ENCODE data around the gene DYNLL1.
A peak's percentile ranks its signal among the peaks of the same experiment; 100 is the strongest.

The DYNLL1 gene

GRCh38 chr12:120542166-120542565 is 46.3 kb downstream of the DYNLL1 start:
- H3K36me3 Mint-ChIP-seq (ENCODE audit: low read depth): peaks cover 69% of the 10 kb centered on the region
- peaks cover 61% of the 10 kb centered on the region for H3K4me1 Mint-ChIP-seq (ENCODE audit: low read depth)
- no peaks in the 10 kb centered on the region for H3K27me3 Mint-ChIP-seq
- peak overlapping the region; percentile 68 for H3K27ac Mint-ChIP-seq
- no peaks in the 10 kb centered on the region for H3K9me3 Mint-ChIP-seq
- no peak overlapping the region for H3K4me3 Mint-ChIP-seq
- no peak for DNase-seq

- H3K36me3 Mint-ChIP-seq (ENCODE audit: low read depth): peaks cover 44% of the 10 kb centered on the region
- H3K9me3 Mint-ChIP-seq: no peaks in the 10 kb centered on the region
- no peak overlapping the region for H3K4me3 Mint-ChIP-seq
- no peak for DNase-seq
- H3K27me3 Mint-ChIP-seq: no peaks in the 10 kb centered on the region
- H3K27ac Mint-ChIP-seq: no peak overlapping the region
- peaks cover 36% of the 10 kb centered on the region for H3K4me1 Mint-ChIP-seq (ENCODE audit: low read depth)
These were observed 48.8 kb downstream of the DYNLL1 start for GRCh38 chr12:120544691-120545090.

GRCh38 chr12:120546050-120546386 is 50.1 kb downstream of the DYNLL1 start:
- no peaks in the 10 kb centered on the region for H3K9me3 Mint-ChIP-seq
- no peak overlapping the region for H3K4me3 Mint-ChIP-seq
- peak overlapping the region; percentile 62 for H3K27ac Mint-ChIP-seq
- DNase-seq: no peak
- H3K36me3 Mint-ChIP-seq (ENCODE audit: low read depth): peaks cover 34% of the 10 kb centered on the region
- no peaks in the 10 kb centered on the region for H3K27me3 Mint-ChIP-seq
- H3K4me1 Mint-ChIP-seq (ENCODE audit: low read depth): peaks cover 25% of the 10 kb centered on the region
